ENCODE measurements around the gene ADAMTS10. TPM values are rescaled to one million over a fixed set of nuclear protein-coding genes. Genes with fewer than 3 reads are reported as not detected.

The ADAMTS10 gene
- total RNA-seq, 1 experiment from 2014 or later = 17.0 TPM

DNA sequence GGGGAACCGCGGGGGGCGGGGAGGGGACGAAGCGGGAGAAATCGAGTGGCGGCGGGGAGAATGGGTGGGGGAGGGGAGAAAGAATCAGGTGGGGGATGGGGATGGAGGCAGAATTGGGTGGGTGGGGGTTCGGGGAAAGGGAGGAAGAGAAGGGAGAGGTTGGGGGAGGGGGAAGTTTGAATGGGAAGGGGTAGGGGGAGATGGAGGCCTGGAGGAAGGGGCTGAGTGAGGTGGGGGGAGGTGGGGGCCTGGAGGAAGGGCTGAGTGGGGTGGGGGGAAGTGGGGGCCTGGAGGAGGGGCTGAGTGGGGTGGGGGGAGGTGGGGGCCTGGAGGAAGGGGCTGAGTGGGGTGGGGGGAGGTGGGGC, 403 bp upstream of the ADAMTS10 start:
- no peak overlapping the region for H3K4me3 ChIP-seq
- no peak for DNase-seq
- no peaks in the 10 kb centered on the region for H3K27me3 ChIP-seq
- no peaks in the 10 kb centered on the region for H3K9me3 ChIP-seq
- peaks cover 9% of the 10 kb centered on the region; the same call in 1 of the 2 replicates for H3K36me3 ChIP-seq

- peaks cover 21% of the 10 kb centered on the region for H3K36me3 ChIP-seq
- H3K9me3 ChIP-seq = peaks cover 7% of the 10 kb centered on the region
- no peaks in the 10 kb centered on the region for H3K27me3 ChIP-seq
- peak; percentile 89 for DNase-seq
- peak overlapping the region; percentile 65 for H3K4me3 ChIP-seq
Measured at GRCh38 chr19:8609279-8610040, 1.1 kb downstream of the ADAMTS10 start.

DNA sequence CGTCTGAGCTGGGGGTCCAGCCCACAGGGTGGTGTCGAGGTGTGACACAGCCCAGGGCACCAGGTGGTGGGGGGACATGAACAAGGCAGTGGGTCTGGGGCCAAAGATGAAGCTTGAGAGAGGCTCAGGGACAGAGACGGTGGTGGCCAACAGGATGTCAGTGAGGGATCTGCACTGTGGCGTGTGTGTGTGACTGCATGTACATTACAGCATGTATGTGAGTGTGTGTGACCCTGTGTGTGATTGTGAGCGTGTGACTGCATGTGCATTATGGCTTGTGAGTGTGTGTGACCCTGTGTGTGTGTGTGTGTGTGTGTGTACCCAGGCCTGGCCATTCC, 1.6 kb downstream of the ADAMTS10 start:
- Histone ChIP-seq H3K36me3 (peaks cover 24% of the 10 kb centered on the region), H3K27me3 (no peaks in the 10 kb centered on the region), H3K9me3 (peaks cover 7% of the 10 kb centered on the region), H3K4me3 (peak overlapping the region; percentile 65)
- no peak for DNase-seq

DNA sequence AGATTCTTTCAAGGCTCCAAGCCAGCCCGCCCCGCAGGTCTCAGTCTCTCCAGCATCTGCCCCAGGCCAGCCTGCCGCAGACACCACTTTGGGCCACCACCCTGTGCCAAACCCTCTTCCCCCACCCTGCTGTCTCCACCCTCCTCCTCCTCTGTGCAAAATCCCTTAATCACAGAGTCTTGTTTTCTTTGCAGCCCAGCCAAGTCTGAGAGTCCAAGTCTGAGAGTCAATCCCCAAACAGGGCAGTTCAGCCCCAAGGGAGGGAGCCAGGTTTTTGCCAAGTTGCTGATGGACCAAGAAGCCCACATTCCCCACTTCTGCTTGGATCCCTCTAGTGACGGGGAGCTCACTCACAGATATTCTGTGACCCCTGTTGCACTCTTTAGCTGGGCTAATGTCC, 3.1 kb downstream of the ADAMTS10 start:
- no peak overlapping the region for H3K4me3 ChIP-seq
- H3K9me3 ChIP-seq = peaks cover 7% of the 10 kb centered on the region
- no peaks in the 10 kb centered on the region for H3K27me3 ChIP-seq
- DNase-seq = peak; percentile 96
- H3K36me3 ChIP-seq = peaks cover 38% of the 10 kb centered on the region

DNA sequence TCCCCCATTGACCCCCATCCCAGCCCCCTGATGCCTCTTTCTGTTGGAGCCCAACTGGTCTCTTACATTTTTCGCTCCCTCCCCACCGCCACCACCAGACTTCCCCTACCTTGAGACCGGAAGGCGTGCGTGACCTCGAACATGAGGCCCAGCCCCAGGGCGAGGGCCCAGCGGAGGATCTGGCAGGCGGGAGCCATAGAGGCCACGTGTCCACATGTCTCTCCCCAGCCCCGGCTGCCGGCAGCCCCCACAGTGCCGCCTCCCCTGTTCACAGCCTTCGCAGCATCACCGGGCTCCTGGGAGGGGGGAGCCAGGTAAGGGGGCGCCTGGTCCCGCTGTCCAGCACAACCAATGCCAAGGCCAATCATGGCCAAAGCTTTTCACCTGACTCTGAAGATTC, 5.0 kb downstream of the ADAMTS10 start:
- Histone ChIP-seq H3K9me3 (peaks cover 7% of the 10 kb centered on the region), H3K27me3 (no peaks in the 10 kb centered on the region), H3K36me3 (peaks cover 51% of the 10 kb centered on the region), H3K4me3 (no peak overlapping the region)
- no peak for DNase-seq

DNA sequence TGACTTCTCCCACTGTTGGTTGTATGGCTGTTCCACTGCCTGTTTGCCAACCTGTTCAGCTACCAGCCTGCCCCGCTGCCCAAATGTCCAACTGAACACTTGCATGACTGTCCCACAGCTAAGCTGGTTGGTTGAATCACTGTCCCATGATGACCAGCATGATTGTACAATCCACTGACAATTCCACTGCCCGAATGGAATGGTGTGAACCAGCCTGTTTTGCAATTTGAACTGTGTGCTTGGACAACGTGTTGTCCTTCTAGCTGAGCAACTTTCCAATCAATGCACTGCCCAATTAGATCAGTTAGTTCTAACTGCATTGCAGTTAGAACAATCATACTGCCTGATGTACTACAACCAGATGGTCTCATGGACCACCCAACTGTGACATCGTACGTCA, 8.7 kb downstream of the ADAMTS10 start:
- Histone ChIP-seq H3K27me3 (no peaks in the 10 kb centered on the region), H3K4me3 (no peak overlapping the region), H3K9me3 (peaks cover 7% of the 10 kb centered on the region), H3K36me3 (peaks cover 66% of the 10 kb centered on the region)
- DNase-seq = no peak

DNA sequence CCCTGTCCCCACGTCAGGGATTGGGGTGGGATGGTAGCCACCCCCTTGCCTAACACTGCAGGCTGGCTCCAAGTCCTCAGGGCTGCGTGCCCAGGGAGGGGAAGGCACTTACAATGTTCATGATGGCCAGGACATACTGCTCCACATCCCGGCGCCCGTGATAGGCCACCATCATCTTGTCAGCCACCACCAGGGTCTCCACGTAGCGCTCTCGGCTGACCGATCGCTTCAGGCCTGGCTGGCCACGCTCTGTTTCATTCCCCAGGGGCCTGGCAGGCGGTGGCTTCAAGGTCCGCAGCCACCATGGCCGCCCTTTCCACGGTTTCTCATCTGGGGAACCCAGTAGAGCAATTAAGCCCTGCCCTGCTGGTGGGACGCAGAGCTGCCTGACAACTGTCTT, 9.7 kb downstream of the ADAMTS10 start:
- H3K36me3 ChIP-seq = peaks cover 66% of the 10 kb centered on the region
- DNase-seq = no peak
- no peaks in the 10 kb centered on the region for H3K27me3 ChIP-seq
- peaks cover 7% of the 10 kb centered on the region for H3K9me3 ChIP-seq
- no peak overlapping the region for H3K4me3 ChIP-seq

- peaks cover 7% of the 10 kb centered on the region for H3K9me3 ChIP-seq
Measured at GRCh38 chr19:8600064-8600463, 10.5 kb downstream of the ADAMTS10 start.

DNA sequence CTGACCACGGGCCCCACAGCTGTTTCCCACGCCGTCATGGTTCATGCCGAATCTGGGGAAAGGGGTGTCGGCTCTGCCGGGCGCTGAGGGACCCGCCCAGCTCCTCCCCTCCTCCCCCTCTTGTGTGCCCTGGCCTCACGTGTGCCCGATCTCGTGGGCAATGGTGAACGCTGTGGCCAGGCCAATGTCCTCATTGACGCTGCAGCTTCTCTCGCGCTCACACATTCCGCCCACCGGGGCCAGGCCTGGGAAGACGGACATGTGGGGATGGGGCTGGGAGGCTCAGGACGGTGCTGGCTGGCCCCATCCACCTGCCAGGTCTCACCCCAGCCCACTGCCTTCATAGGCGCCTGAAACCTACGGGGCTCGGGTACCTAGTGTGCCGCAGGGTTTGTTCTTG, 14.3 kb downstream of the ADAMTS10 start:
- Histone ChIP-seq H3K36me3 (peaks cover 32% of the 10 kb centered on the region), H3K27me3 (no peaks in the 10 kb centered on the region), H3K4me3 (no peak overlapping the region), H3K9me3 (peaks cover 8% of the 10 kb centered on the region)
- no peak for DNase-seq

More at GRCh38 chr19:8600064-8600463, 10.5 kb downstream of the ADAMTS10 start:
- H3K4me3 ChIP-seq = no peak overlapping the region
- no peaks in the 10 kb centered on the region for H3K27me3 ChIP-seq
- DNase-seq = no peak
- H3K36me3 ChIP-seq = peaks cover 62% of the 10 kb centered on the region

- Histone ChIP-seq H3K4me3 (no peak overlapping the region), H3K27me3 (no peaks in the 10 kb centered on the region; the same call in 1 of the 2 replicates), H3K36me3 (peaks cover 27% of the 10 kb centered on the region), H3K9me3 (peaks cover 8% of the 10 kb centered on the region)
- DNase-seq = no peak
Measured at GRCh38 chr19:8595651-8596050, 14.9 kb downstream of the ADAMTS10 start.

- Histone ChIP-seq H3K4me3 (no peak overlapping the region), H3K36me3 (peaks cover 23% of the 10 kb centered on the region), H3K27me3 (no peaks in the 10 kb centered on the region; the same call in 1 of the 2 replicates), H3K9me3 (peaks cover 8% of the 10 kb centered on the region)
- no peak for DNase-seq
Measured at GRCh38 chr19:8593931-8594330, 16.6 kb downstream of the ADAMTS10 start.

- Histone ChIP-seq H3K4me3 (peak overlapping the region; percentile 17), H3K36me3 (peaks cover 13% of the 10 kb centered on the region), H3K9me3 (peaks cover 8% of the 10 kb centered on the region), H3K27me3 (no peaks in the 10 kb centered on the region; the same call in 1 of the 2 replicates)
- peak; percentile 95 for DNase-seq
Measured at GRCh38 chr19:8592231-8593009, 18.1 kb downstream of the ADAMTS10 start.

DNA sequence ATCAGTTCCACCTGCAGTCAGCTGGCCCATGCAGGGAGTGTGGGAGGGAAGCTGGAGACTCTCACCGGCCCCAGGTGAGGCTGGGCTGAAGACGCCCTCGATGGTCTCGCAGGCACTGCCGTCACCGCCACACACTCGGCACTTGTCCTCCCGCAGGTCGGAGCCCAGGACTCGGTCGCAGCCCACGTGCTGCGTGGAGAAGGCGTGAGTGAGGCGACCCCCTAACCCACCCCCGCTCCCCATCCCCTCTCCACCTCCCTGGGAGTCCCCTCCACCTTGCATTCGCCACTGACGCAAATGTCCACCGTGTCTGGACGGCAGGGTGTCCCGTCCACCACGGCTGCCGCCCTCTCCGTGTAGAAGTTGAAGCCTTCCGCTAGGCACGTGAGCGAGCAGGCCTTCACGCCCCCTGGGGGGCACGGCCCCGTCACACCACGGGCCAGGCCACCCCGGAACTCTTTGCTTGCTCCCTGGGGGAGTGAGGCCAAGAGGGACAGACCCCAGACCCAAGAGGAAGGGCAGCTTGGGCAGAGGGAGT, 21.3 kb downstream of the ADAMTS10 start:
- no peaks in the 10 kb centered on the region; the same call in 1 of the 2 replicates for H3K36me3 ChIP-seq
- H3K4me3 ChIP-seq = no peak overlapping the region
- no peak for DNase-seq
- H3K27me3 ChIP-seq = no peaks in the 10 kb centered on the region; the same call in 1 of the 2 replicates
- H3K9me3 ChIP-seq = peaks cover 8% of the 10 kb centered on the region

GRCh38 chr19:8585894-8586750, 24.4 kb downstream of the ADAMTS10 start:
- H3K27me3 ChIP-seq = no peaks in the 10 kb centered on the region; the same call in 1 of the 2 replicates
- no peaks in the 10 kb centered on the region for H3K36me3 ChIP-seq
- DNase-seq = peak; percentile 53
- H3K4me3 ChIP-seq = no peak overlapping the region
- no peaks in the 10 kb centered on the region for H3K9me3 ChIP-seq

- Histone ChIP-seq H3K36me3 (no peaks in the 10 kb centered on the region), H3K4me3 (no peak overlapping the region), H3K27me3 (no peaks in the 10 kb centered on the region; the same call in 1 of the 2 replicates), H3K9me3 (no peaks in the 10 kb centered on the region)
- DNase-seq = no peak
Measured at GRCh38 chr19:8584965-8585893, 25.3 kb downstream of the ADAMTS10 start.

All from MG63 (cell line).